Spleen (tissue), 13 donors: ENCODE results near the gene ANKDD1A. TPM values are rescaled to one million over a fixed set of nuclear protein-coding genes. Genes with fewer than 3 reads are reported as not detected.

Source experiments
- DNase-seq: peaks from one replicate; pipeline ENCODE4 v3.0.0-alpha.2; 2020
- H3K27ac ChIP-seq, 8 donors: fragments of 200-600 bp; sonication (generic) in 7 of 8; 1 replicate in 4 of 8; 2 replicates in 4 of 8; pipeline versions ENCODE4 v1.5.0 to v1.8.0; 2016 to 2021; ENCODE audit warnings: inconsistent platforms in 4 of 8, mild to moderate bottlenecking in 4 of 8, moderate library complexity in 1 of 8
- H3K27me3 ChIP-seq, 7 donors: fragments of 200-600 bp; sonication (generic) in 6 of 7; replicated peaks in 1 of 7; 1 replicate in 4 of 7; 2 replicates in 3 of 7; pipeline versions ENCODE4 v1.5.0 to v1.8.0; 2016 to 2021; ENCODE audit warnings: inconsistent platforms in 3 of 7, mild to moderate bottlenecking in 1 of 7
- H3K36me3 ChIP-seq, 6 donors: fragments of 200-600 bp; sonication (generic) in 5 of 6; 1 replicate in 4 of 6; 2 replicates in 2 of 6; pipeline versions ENCODE4 v1.5.0 to v1.8.0; 2016 to 2021; ENCODE audit warnings: inconsistent platforms in 2 of 6
- H3K4me1 ChIP-seq, 6 donors: fragments of 200-600 bp; sonication (generic) in 5 of 6; 1 replicate in 3 of 6; 2 replicates in 3 of 6; pipeline versions ENCODE4 v1.5.0 to v1.8.0; 2016 to 2021; ENCODE audit warnings: inconsistent platforms in 3 of 6
- H3K4me3 ChIP-seq, 8 donors: fragments of 200-600 bp; sonication (generic) in 7 of 8; 1 replicate in 4 of 8; 2 replicates in 4 of 8; pipeline versions ENCODE4 v1.5.0 to v1.8.0; 2016 to 2021; ENCODE audit warnings: inconsistent platforms in 4 of 8, mild to moderate bottlenecking in 4 of 8, moderate library complexity in 2 of 8
- H3K9me3 ChIP-seq, 8 donors: fragments of 200-600 bp; sonication (generic) in 7 of 8; 1 replicate in 4 of 8; 2 replicates in 4 of 8; pipeline versions ENCODE4 v1.5.0 to v1.8.0; 2016 to 2021; ENCODE audit warnings: inconsistent platforms in 4 of 8
- POLR2A ChIP-seq, 3 donors: fragments of 450-650 bp; IDR thresholded peaks; one replicate each; pipeline ENCODE4 v1.5.1; 2017; ENCODE audit warnings: antibody characterized with exemption in 3 of 3, mild to moderate bottlenecking in 1 of 3
- POLR2AphosphoS5 ChIP-seq, 3 donors: sonication (generic); formaldehyde crosslinking; IDR thresholded peaks; one replicate each; pipeline ENCODE4 v1.5.1; 2017; ENCODE audit warnings: antibody characterized with exemption in 3 of 3
- WGBS, 5 donors: extraction: QIAGEN DNeasy Blood & Tissue Kit in 3 of 5; methylation state at CpG; one replicate each; pipeline versions ENCODE4 v1.1.5 to v1.1.7; 2013 to 2018; 5-methylcytosine and 5-hydroxymethylcytosine counted together
- intact Hi-C: fragments of 100-400 bp; cut with DNase I; formaldehyde crosslinking; loops from one replicate; pipeline ENCODE4 v1.15.0; 2023; ENCODE audit warnings: low total_unique reads
- long read RNA-seq, 2 donors: transcript quantifications; one replicate each; lab custom pipeline, GENCODE V29; 2026
- polyA plus RNA-seq, 3 donors: library from polyadenylated mRNA; stranded (reverse); fragments of 200-250 nt; gene quantifications; one replicate each; pipeline ENCODE4 v1.2.1, GENCODE V29; 2013
- total RNA-seq, 7 donors: library from RNA; depleted of rRNA in 3 of 7; stranded (reverse); fragments of >200 nt in 3 of 7; fragmentation: NEBNext Ultra II Directional in 4 of 7; extraction: Animal tissue kit (Norgen Biotek cat#: 25700) in 4 of 7; gene quantifications; one replicate each; pipeline versions ENCODE4 v1.1.0 to v1.2.1, GENCODE V29; 2016 to 2021
- TF ChIP-seq, protein P1 (sequence below), 11 experiments: fragments of 200-600 bp in 7 of 11; fragments of 450-650 bp in 4 of 11; sonication (generic) in 4 of 11; IDR thresholded peaks in 8 of 11; conservative IDR thresholded peaks in 3 of 11; 1 replicate in 7 of 11; 2 replicates in 4 of 11; pipeline versions ENCODE4 v1.4.0 to v1.8.0; 2016 to 2021; ENCODE audit warnings: antibody characterized with exemption in 11 of 11, inconsistent platforms in 4 of 11, mild to moderate bottlenecking in 1 of 11
- donor health status: healthy with polysubstance abuse.
- donor health status: DM: no; HTN: no; CAD: no; lungs with moderate emphysema.
- donor health status: DM: no; HTN: no; CAD: no.
- donor health status: Bipolar disorder and iron deficiency.
- donor health status: healthy.
- donor health status: DM: no; HTN: no; CAD: no.
- donor health status: DM: yes; HTN: yes; CAD: no.

Gene ANKDD1A
- total RNA-seq (10 to 100 TPM; 20.7 to 71.1 (median 48.2) TPM), polyA plus RNA-seq (10 to 100 TPM in 2 of 3 donors, 1 to 10 TPM in 1; 5.7 to 19.9 (median 11.7) TPM)
- long read RNA-seq, donor 1, partial matches to known transcripts = 39 of 39 reads
- long read RNA-seq, donor 1, other reads (novel, unspliced or antisense) = 0 of 39 reads
- long read RNA-seq, donor 2, partial matches to known transcripts = 6 of 26 reads
- long read RNA-seq, donor 2, other reads (novel, unspliced or antisense) = 20 of 26 reads

DNA sequence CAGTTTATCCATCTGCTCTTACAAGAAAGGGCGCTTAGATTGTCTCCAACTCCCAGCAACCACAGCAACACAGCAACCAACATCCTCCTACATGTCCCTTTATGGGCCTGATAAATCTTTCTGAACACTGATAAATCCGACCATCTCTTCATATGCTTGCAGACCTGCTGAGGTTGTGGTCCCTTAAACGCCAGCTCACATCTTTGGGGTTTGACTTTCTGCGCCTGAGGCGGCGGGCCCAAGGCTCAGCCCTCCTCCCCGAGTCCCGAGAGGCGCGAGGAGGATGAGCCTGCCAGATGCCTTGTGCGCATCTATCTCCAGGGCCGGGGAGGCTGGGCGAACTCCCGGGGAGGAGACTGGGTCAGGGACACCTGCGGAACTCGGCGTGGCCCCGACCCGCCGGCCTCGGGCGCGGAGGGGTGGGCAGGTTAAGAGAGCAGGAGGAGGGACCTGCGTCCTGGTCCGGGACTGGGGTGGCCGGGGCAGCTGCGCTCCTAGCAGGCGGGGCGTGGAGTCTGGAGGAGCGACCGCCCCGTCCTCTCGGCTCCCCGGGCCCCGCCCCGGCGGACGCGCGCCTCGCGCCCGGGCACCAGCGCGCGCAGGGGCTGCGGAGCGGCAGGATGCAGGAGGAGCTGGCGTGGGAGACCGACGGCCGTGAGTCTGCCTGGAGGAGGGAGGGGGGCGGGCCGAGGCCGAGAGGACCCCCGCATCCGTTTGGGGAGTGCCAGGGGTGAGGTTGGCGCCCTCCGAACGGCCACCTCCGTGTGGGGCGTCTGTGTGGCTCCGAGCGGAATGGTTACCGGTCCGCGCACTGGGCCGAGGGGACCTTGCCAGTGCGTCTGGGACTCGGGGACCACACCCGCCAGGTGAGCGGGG, at the start of gene ANKDD1A:
TSS of gene ANKDD1A (plus strand) at position 592 of the 876 bp plus-strand sequence. CDS start at position 621, 29 bp downstream.
- peak within 1 kb of the TSS; percentile 37 to 77 (median 52) for H3K4me3 ChIP-seq
- DNase-seq = peak; percentile 91
- H3K36me3 ChIP-seq = peaks cover 0 to 8% (median 0%) of the 10 kb centered on the region in 6 donors
- TF ChIP-seq POLR2AphosphoS5 (IDR thresholded peaks at IDR 0.05) = peak; percentile 47 to 78 (median 77)
- TF ChIP-seq, protein P1, sequence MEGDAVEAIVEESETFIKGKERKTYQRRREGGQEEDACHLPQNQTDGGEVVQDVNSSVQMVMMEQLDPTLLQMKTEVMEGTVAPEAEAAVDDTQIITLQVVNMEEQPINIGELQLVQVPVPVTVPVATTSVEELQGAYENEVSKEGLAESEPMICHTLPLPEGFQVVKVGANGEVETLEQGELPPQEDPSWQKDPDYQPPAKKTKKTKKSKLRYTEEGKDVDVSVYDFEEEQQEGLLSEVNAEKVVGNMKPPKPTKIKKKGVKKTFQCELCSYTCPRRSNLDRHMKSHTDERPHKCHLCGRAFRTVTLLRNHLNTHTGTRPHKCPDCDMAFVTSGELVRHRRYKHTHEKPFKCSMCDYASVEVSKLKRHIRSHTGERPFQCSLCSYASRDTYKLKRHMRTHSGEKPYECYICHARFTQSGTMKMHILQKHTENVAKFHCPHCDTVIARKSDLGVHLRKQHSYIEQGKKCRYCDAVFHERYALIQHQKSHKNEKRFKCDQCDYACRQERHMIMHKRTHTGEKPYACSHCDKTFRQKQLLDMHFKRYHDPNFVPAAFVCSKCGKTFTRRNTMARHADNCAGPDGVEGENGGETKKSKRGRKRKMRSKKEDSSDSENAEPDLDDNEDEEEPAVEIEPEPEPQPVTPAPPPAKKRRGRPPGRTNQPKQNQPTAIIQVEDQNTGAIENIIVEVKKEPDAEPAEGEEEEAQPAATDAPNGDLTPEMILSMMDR (IDR thresholded peaks at IDR 0.05 in 8 of 11, conservative IDR thresholded peaks at IDR 0.05 in 3 of 11) = no peak
- intact Hi-C loops = no loop called here
- WGBS, 5 donors = 5 to 12% (median 8%) methylated on average over 19 to 72 of the region's 72 CpGs
- H3K4me1 ChIP-seq = peaks cover 4 to 56% (median 33%) of the 10 kb centered on the region in 6 donors
- H3K9me3 ChIP-seq = no peaks in the 10 kb centered on the region
- peaks cover 0 to 22% (median 0%) of the 10 kb centered on the region in 7 donors for H3K27me3 ChIP-seq
- peak within 1 kb of the TSS in 7 of 8 donors; percentile 30 to 80 (median 75) for H3K27ac ChIP-seq

DNA sequence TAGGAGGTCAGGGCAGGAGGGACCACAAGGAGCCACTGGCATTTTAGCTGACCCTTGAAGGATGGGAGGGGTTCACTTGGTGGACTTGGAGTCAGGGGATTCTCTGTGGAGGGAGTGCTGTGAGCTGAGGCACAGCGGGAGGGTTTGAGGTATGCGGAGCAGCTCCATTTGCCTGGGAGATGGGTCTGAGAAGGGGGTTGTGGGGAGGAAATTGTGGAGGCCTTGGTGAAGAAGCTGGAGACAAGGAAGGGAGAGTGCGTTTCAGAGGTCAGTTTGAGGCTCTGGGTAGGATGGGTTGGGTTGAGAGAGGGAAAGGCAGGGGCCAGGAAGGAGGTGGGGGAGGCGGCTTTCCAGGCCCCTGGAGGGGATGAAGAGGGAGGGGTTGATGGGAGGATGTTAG, 49.7 kb upstream of the ANKDD1A start:
- H3K9me3 ChIP-seq = no peaks in the 10 kb centered on the region
- TF ChIP-seq POLR2A (IDR thresholded peaks at IDR 0.05) (no peak), POLR2AphosphoS5 (IDR thresholded peaks at IDR 0.05) (no peak)
- TF ChIP-seq, protein P1 (IDR thresholded peaks at IDR 0.05 in 8 of 11, conservative IDR thresholded peaks at IDR 0.05 in 3 of 11) = no peak
- DNase-seq = no peak
- H3K36me3 ChIP-seq = peaks cover 9 to 100% (median 83%) of the 10 kb centered on the region in 6 donors
- intact Hi-C loops = no loop called here
- 77 to 84% (median 83%) methylated on average over 4 of the region's 4 CpGs for WGBS, 5 donors
- H3K27ac ChIP-seq = peak overlapping the region; percentile 5 to 99 (median 78)
- H3K27me3 ChIP-seq = no peaks in the 10 kb centered on the region
- no peak overlapping the region for H3K4me3 ChIP-seq
- peaks cover 38 to 100% (median 92%) of the 10 kb centered on the region in 6 donors for H3K4me1 ChIP-seq

DNA sequence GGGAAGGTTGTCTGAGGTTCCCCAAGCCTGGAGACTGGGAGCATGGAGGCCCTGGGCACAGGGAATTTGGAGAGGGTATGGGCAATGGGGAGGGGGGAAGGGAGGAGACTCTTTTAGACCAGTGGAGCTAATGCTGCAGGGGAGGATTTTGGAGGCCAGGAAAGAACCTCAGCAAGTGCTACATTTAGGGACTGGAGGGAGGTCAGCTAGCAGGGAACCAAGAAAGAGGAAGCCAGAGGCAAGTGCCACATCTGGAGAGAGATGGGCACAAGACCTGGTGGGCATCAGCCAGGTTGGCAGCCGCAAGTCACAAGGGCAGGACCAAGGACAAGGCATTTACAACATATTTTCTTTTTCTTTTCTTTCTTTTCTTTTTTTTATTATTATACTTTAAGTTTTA, 49.3 kb upstream of the ANKDD1A start:
- H3K4me3 ChIP-seq = no peak overlapping the region
- peak overlapping the region in 7 of 8 donors; percentile 5 to 99 (median 85) for H3K27ac ChIP-seq
- no peak for DNase-seq
- H3K9me3 ChIP-seq = no peaks in the 10 kb centered on the region
- peaks cover 37 to 100% (median 90%) of the 10 kb centered on the region in 6 donors for H3K4me1 ChIP-seq
- intact Hi-C loops = no loop called here
- no peaks in the 10 kb centered on the region for H3K27me3 ChIP-seq
- WGBS, 5 donors = 65 to 93% (median 86%) methylated on average over 1 of the region's 1 CpG
- peaks cover 9 to 100% (median 84%) of the 10 kb centered on the region in 6 donors for H3K36me3 ChIP-seq
- TF ChIP-seq POLR2AphosphoS5 (IDR thresholded peaks at IDR 0.05) (peak in 1 of 3 donors; percentile 1), POLR2A (IDR thresholded peaks at IDR 0.05) (no peak)

DNA sequence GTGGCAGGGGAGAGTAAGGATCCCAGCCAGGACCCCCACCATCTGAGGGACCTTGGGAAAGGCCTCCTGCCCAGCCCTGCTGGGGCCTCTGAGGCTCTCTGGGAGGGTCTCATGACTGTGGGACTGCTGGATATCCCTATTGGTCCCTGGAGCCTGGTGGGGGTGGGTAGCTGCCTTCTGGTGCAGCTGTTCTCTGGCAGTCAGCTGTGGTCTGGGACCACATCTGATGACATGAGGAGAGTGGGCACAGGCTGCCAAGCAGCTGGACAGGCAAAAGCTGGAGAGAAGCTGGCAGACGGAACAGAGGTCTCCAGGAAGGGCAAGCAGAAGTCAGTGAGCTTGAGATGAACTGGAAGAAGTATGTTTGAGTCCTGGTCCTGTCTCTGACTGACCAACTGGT, 47.6 kb upstream of the ANKDD1A start:
- no peak for DNase-seq
- Histone ChIP-seq H3K9me3 (no peaks in the 10 kb centered on the region), H3K27ac (peak overlapping the region; percentile 22 to 99 (median 80)), H3K4me3 (no peak overlapping the region), H3K27me3 (no peaks in the 10 kb centered on the region), H3K36me3 (peaks cover 9 to 100% (median 81%) of the 10 kb centered on the region in 6 donors), H3K4me1 (peaks cover 22 to 99% (median 82%) of the 10 kb centered on the region in 6 donors)
- intact Hi-C loops = no loop called here
- TF ChIP-seq, protein P1 (IDR thresholded peaks at IDR 0.05 in 8 of 11, conservative IDR thresholded peaks at IDR 0.05 in 3 of 11) = no peak
- TF ChIP-seq POLR2A (IDR thresholded peaks at IDR 0.05) = no peak
- peak in 2 of 3 donors; percentile 36 to 47 for TF ChIP-seq POLR2AphosphoS5 (IDR thresholded peaks at IDR 0.05)
- 50 to 72% (median 64%) methylated on average over 1 of the region's 1 CpG for WGBS, 5 donors
